CD4-positive, alpha-beta memory T cell (primary cell): ENCODE results near the gene ZNF865. TPM values are rescaled to one million over a fixed set of nuclear protein-coding genes. Genes with fewer than 3 reads are reported as not detected.

Experiments used
- CTCF ChIA-PET: fragments of 350-600 bp; sonication (Branson Sonifier 250); formaldehyde crosslinking; loops from one replicate; lab custom pipeline; 2021; ENCODE audit warnings: inconsistent platforms; ENCODE audit not compliant: partially characterized antibody; lab: Charles Lee
- POLR2A ChIA-PET: fragments of 350-600 bp; sonication (Branson Sonifier 250); formaldehyde crosslinking; loops from one replicate; lab custom pipeline; 2021; ENCODE audit not compliant: partially characterized antibody; lab: Charles Lee
- DNase-seq, 5 donors: peaks; one replicate each; pipeline versions ENCODE4 v3.0.0 to v3.0.0-alpha.2; 2020 to 2022; ENCODE audit warnings: mixed read lengths in 1 of 5
- H3K27ac ChIP-seq: one replicate; pipeline ENCODE4 v1.7.0; 2013; ENCODE audit warnings: low read depth, low read length
- H3K27me3 ChIP-seq: 2 replicates; pipeline ENCODE4 v1.7.0; 2013; ENCODE audit warnings: mild to moderate bottlenecking, low read length, moderate library complexity; ENCODE audit not compliant: insufficient read depth
- H3K36me3 ChIP-seq: 2 replicates; pipeline ENCODE4 v1.7.0; 2013; ENCODE audit warnings: mild to moderate bottlenecking, low read length, moderate library complexity; ENCODE audit not compliant: insufficient read depth
- H3K4me1 ChIP-seq: 2 replicates; pipeline ENCODE4 v1.7.0; 2013; ENCODE audit warnings: mild to moderate bottlenecking, low read length, moderate library complexity; ENCODE audit not compliant: insufficient read depth
- H3K4me3 ChIP-seq, 2 donors: one replicate each; pipeline ENCODE4 v1.7.0; 2013; ENCODE audit warnings: low read length in 2 of 2, mild to moderate bottlenecking in 1 of 2
- H3K9me3 ChIP-seq, 2 donors: one replicate each; pipeline ENCODE4 v1.7.0; 2013; ENCODE audit warnings: low read length in 2 of 2, control low read depth in 1 of 2; ENCODE audit not compliant: control insufficient read depth in 1 of 2
- H3K27ac Mint-ChIP-seq, 7 donors: one replicate each; pipeline ENCODE4 v1.8.0; 2020 to 2021; ENCODE audit warnings: mixed read lengths in 7 of 7, mild to moderate bottlenecking in 6 of 7, inconsistent platforms in 3 of 7, moderate library complexity in 3 of 7
- H3K27me3 Mint-ChIP-seq, 2 donors: one replicate each; pipeline ENCODE4 v1.8.0; 2020 to 2021; ENCODE audit warnings: mixed read lengths in 2 of 2
- H3K36me3 Mint-ChIP-seq, 2 donors: one replicate each; pipeline ENCODE4 v1.8.0; 2020 to 2021; ENCODE audit warnings: mixed read lengths in 2 of 2, inconsistent platforms in 1 of 2, mild to moderate bottlenecking in 1 of 2
- H3K4me1 Mint-ChIP-seq, 4 donors: one replicate each; pipeline ENCODE4 v1.8.0; 2020 to 2021; ENCODE audit warnings: mixed read lengths in 4 of 4, mild to moderate bottlenecking in 1 of 4
- H3K4me3 Mint-ChIP-seq, 8 donors: one replicate each; pipeline ENCODE4 v1.8.0; 2020 to 2021; ENCODE audit warnings: mixed read lengths in 8 of 8, mild to moderate bottlenecking in 7 of 8, moderate library complexity in 6 of 8, inconsistent platforms in 3 of 8
- H3K9me3 Mint-ChIP-seq, 8 donors: one replicate each; pipeline ENCODE4 v1.8.0; 2020 to 2021; ENCODE audit warnings: mixed read lengths in 8 of 8, mild to moderate bottlenecking in 5 of 8, inconsistent platforms in 3 of 8, moderate library complexity in 1 of 8
- intact Hi-C: fragments of 100-400 bp; cut with micrococcal nuclease; formaldehyde crosslinking; loops from one replicate; pipeline ENCODE4 v1.15.1; 2023
- polyA plus RNA-seq, 2 donors: library from polyadenylated mRNA; unstranded; fragments of 300-500 nt; fragmentation: Illumina TruSeq; gene quantifications; one replicate each; pipeline ENCODE4 v1.2.3, GENCODE V29; 2021
- total RNA-seq, 2 experiments: library from RNA; stranded (reverse); gene quantifications; one replicate each; pipeline ENCODE4 v1.2.3, GENCODE V29; 2021

Gene ZNF865
- total and polyA plus RNA-seq, 4 experiments from 2014 or later, result 0.30 to 20.9 (median 20.3) TPM; not detected in 1

GRCh38 chr19:55642153-55643002, 36.9 kb downstream of the ZNF865 start:
- Mint-ChIP-seq H3K4me1 (peaks cover 35 to 67% (median 51%) of the 10 kb centered on the region in 4 donors), H3K9me3 (peaks cover 0 to 1% (median 0%) of the 10 kb centered on the region in 8 donors), H3K36me3 (peaks cover 14 to 23% of the 10 kb centered on the region in 2 donors), H3K27ac (peak overlapping the region; percentile 90 to 99 (median 95)), H3K27me3 (no peaks in the 10 kb centered on the region), H3K4me3 (peak overlapping the region; percentile 86 to 96 (median 92))
- intact Hi-C loops, result loop anchor here (1.0 to 5.0 kb wide), 6 partner anchors 7 to 525 kb away; partner anchors contain the start of genes EPN1, PPP1R12C, UBE2S and ZNF865
- CTCF ChIA-PET, result interaction anchor here (0.6 to 1.9 kb wide), 6 partner anchors 9 to 16 kb away, joined by 3 to 10 read pairs (median 4); no protein-coding TSS in a partner anchor
- Histone ChIP-seq H3K36me3 (peaks cover 7% of the 10 kb centered on the region), H3K9me3 (no peaks in the 10 kb centered on the region), H3K4me1 (peaks cover 47% of the 10 kb centered on the region), H3K4me3 (peak overlapping the region; percentile 78 to 83), H3K27me3 (no peaks in the 10 kb centered on the region), H3K27ac (peak overlapping the region; percentile 69)
- POLR2A ChIA-PET, result interaction anchor here (0.9 to 4.0 kb wide), 18 partner anchors 9 to 1453 kb away, joined by 3 to 84 read pairs (median 4); partner anchors contain the start of genes FIZ1, HSPBP1, MBOAT7 and PPP6R1
- DNase-seq, result no peak

DNA sequence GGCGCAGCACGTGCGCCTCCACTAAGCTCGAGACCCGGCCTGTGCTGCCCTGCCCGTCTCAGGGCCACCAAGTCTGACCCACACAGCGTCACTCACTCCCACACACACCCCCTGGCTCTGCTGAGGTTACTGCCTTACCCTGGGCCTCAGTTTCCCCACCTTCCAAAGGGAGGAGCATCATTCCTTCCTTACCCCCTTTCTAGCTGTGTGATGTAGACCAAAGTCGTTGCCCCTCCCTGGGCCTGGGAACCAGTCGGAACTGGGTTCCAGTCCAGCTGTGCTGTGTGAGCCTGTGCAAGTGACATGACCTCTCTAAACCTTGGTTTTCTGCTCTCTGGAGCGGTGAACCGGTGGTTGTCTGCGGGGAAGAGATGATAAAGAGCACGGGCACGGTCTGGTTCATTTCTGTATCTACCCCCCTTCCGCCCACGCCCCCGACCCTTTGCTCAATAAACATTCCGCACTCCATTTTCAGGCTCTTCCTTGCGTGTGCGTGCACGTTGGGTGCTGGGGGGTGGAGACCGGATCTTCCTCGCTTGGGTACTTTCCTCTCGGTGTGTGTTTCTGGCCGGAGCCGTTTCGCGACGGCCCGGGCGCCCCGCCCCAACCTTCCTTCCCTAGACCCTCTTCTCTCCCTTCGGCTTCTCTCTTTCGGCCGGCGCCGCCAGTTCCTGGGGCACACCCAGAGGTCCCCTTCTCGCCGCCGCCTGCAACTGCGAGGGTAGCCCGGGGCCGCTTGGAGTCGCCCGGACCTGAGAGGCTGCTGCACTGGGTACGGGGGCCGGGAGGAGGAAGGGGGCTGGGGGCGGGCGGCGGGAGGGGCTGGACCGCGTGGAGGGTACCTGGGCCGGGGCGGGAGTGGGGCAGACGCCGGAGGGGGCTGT, 37.8 kb downstream of the ZNF865 start, which contains the start of gene ZNF581:
TSS of gene ZNF581 (plus strand) at position 647 of the 884 bp plus-strand sequence. CDS start 923 bp downstream, outside the sequence.
- CTCF ChIA-PET, result interaction anchor here (1.0 to 1.9 kb wide), 3 partner anchors 10 to 17 kb away, joined by 3 to 10 read pairs (median 6); no protein-coding TSS in a partner anchor
- intact Hi-C loops, result loop anchor here (1.0 to 5.0 kb wide), 6 partner anchors 8 to 526 kb away; partner anchors contain the start of genes EPN1, PPP1R12C, UBE2S and ZNF865
- Histone ChIP-seq H3K9me3 (no peaks in the 10 kb centered on the region), H3K4me3 (peak within 1 kb of the TSS; percentile 53 to 83), H3K4me1 (peaks cover 46% of the 10 kb centered on the region), H3K27ac (peak within 1 kb of the TSS; percentile 69), H3K27me3 (no peaks in the 10 kb centered on the region), H3K36me3 (peaks cover 7% of the 10 kb centered on the region)
- H3K27ac Mint-ChIP-seq, result peak within 1 kb of the TSS; percentile 87 to 99 (median 94)
- peaks cover 9 to 17% of the 10 kb centered on the region in 2 donors for H3K36me3 Mint-ChIP-seq
- peak within 1 kb of the TSS; percentile 86 to 96 (median 92) for H3K4me3 Mint-ChIP-seq
- H3K9me3 Mint-ChIP-seq, result peaks cover 0 to 1% (median 0%) of the 10 kb centered on the region in 8 donors
- peak; percentile 77 to 85 (median 79) for DNase-seq
- POLR2A ChIA-PET, result interaction anchor here (0.9 to 4.0 kb wide), 18 partner anchors 9 to 1454 kb away, joined by 3 to 84 read pairs (median 4); partner anchors contain the start of genes FIZ1, HSPBP1, MBOAT7 and PPP6R1
- H3K27me3 Mint-ChIP-seq, result no peaks in the 10 kb centered on the region
- H3K4me1 Mint-ChIP-seq, result peaks cover 30 to 63% (median 47%) of the 10 kb centered on the region in 4 donors

GRCh38 chr19:55643887-55644176, 38.4 kb downstream of the ZNF865 start:
- peak overlapping the region; percentile 83 to 96 (median 92) for H3K4me3 Mint-ChIP-seq
- CTCF ChIA-PET, result interaction anchor here (4.1 kb wide), 1 partner anchor 12 kb away, joined by 36 read pairs; no protein-coding TSS in a partner anchor
- H3K27me3 Mint-ChIP-seq, result no peaks in the 10 kb centered on the region
- H3K27me3 ChIP-seq, result no peaks in the 10 kb centered on the region
- H3K9me3 Mint-ChIP-seq, result peaks cover 0 to 1% (median 0%) of the 10 kb centered on the region in 8 donors
- H3K36me3 Mint-ChIP-seq, result peaks cover 9 to 17% of the 10 kb centered on the region in 2 donors
- peak overlapping the region; percentile 69 for H3K27ac ChIP-seq
- peaks cover 29 to 61% (median 45%) of the 10 kb centered on the region in 4 donors for H3K4me1 Mint-ChIP-seq
- POLR2A ChIA-PET, result interaction anchor here (2.1 to 4.0 kb wide), 3 partner anchors 10 to 44 kb away, joined by 23 to 84 read pairs (median 51); partner anchors contain the start of genes FIZ1, U2AF2 and ZNF524
- peaks cover 52% of the 10 kb centered on the region for H3K4me1 ChIP-seq
- peak overlapping the region; percentile 73 to 93 (median 89) for H3K27ac Mint-ChIP-seq
- intact Hi-C loops, result loop anchor here (1.0 to 5.0 kb wide), 6 partner anchors 9 to 527 kb away; partner anchors contain the start of genes EPN1, PPP1R12C, UBE2S and ZNF865
- DNase-seq, result no peak
- H3K4me3 ChIP-seq, result peak overlapping the region; percentile 52 to 83
- peaks cover 7% of the 10 kb centered on the region for H3K36me3 ChIP-seq
- H3K9me3 ChIP-seq, result no peaks in the 10 kb centered on the region

- peak overlapping the region; percentile 73 to 93 (median 89) for H3K27ac Mint-ChIP-seq
- H3K9me3 Mint-ChIP-seq, result peaks cover 0 to 1% (median 0%) of the 10 kb centered on the region in 8 donors
- H3K36me3 ChIP-seq, result peaks cover 7% of the 10 kb centered on the region
- H3K9me3 ChIP-seq, result no peaks in the 10 kb centered on the region
- peaks cover 4 to 13% of the 10 kb centered on the region in 2 donors for H3K36me3 Mint-ChIP-seq
- H3K4me3 Mint-ChIP-seq, result peak overlapping the region; percentile 83 to 96 (median 92)
- ChIA-PET POLR2A (interaction anchor here (3.7 to 4.0 kb wide), 2 partner anchors 11 kb away, joined by 51 to 84 read pairs; partner anchors contain the start of gene U2AF2), CTCF (interaction anchor here (4.1 kb wide), 1 partner anchor 12 kb away, joined by 36 read pairs; no protein-coding TSS in a partner anchor)
- H3K4me1 ChIP-seq, result peaks cover 54% of the 10 kb centered on the region
- intact Hi-C loops, result loop anchor here (5.0 kb wide), 3 partner anchors 37 to 527 kb away; partner anchors contain the start of genes PPP1R12C, UBE2S and ZNF865
- H3K27me3 ChIP-seq, result no peaks in the 10 kb centered on the region
- H3K4me3 ChIP-seq, result peak overlapping the region; percentile 52 to 83
- H3K27ac ChIP-seq, result peak overlapping the region; percentile 69
- peak in 1 of 5 donors; percentile 30 for DNase-seq
- peaks cover 26 to 56% (median 41%) of the 10 kb centered on the region in 4 donors for H3K4me1 Mint-ChIP-seq
- H3K27me3 Mint-ChIP-seq, result no peaks in the 10 kb centered on the region
Measured at GRCh38 chr19:55644191-55644833, 38.9 kb downstream of the ZNF865 start.

DNA sequence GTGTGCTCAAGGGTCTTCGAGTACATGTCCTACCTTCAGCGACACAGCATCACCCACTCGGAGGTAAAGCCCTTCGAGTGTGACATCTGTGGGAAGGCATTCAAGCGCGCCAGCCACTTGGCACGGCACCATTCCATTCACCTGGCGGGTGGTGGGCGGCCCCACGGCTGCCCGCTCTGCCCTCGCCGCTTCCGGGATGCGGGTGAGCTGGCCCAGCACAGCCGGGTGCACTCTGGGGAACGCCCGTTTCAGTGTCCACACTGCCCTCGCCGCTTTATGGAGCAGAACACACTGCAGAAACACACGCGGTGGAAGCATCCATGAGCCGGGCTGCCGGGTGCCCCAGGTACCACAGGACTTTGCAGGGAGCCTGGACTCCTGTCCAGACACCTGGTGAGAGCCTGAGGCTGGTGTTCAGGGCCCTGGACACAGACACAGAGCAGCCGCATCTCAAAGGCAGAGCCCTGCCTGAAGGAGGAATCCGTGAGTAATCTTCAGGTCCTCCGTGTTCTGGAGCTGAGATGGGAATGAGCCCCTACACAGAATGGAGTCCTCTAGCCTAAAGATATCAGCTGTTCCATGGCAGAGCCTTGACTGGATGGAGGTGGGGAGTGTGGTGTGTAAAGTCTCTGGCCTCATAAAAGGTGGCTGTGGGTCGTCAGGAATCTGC, 39.5 kb downstream of the ZNF865 start:
- Mint-ChIP-seq H3K27me3 (no peaks in the 10 kb centered on the region), H3K4me3 (peak overlapping the region; percentile 69 to 96 (median 92)), H3K4me1 (peaks cover 25 to 59% (median 42%) of the 10 kb centered on the region in 4 donors), H3K9me3 (peaks cover 0 to 1% (median 0%) of the 10 kb centered on the region in 8 donors), H3K36me3 (peaks cover 4 to 13% of the 10 kb centered on the region in 2 donors), H3K27ac (peak overlapping the region in 5 of 7 donors; percentile 57 to 90 (median 68))
- ChIA-PET CTCF (interaction anchor here (1.6 to 4.1 kb wide), 3 partner anchors 13 to 177 kb away, joined by 5 to 36 read pairs (median 6); no protein-coding TSS in a partner anchor), POLR2A (interaction anchor here (3.7 to 4.0 kb wide), 2 partner anchors 10 to 11 kb away, joined by 51 to 84 read pairs; partner anchors contain the start of gene U2AF2)
- peak in 1 of 5 donors; percentile 31 for DNase-seq
- H3K36me3 ChIP-seq, result peaks cover 7% of the 10 kb centered on the region
- H3K4me1 ChIP-seq, result peaks cover 50% of the 10 kb centered on the region
- H3K27me3 ChIP-seq, result no peaks in the 10 kb centered on the region
- no peak overlapping the region for H3K4me3 ChIP-seq
- no peak overlapping the region for H3K27ac ChIP-seq
- intact Hi-C loops, result loop anchor here (5.0 kb wide), 3 partner anchors 38 to 528 kb away; partner anchors contain the start of genes PPP1R12C, UBE2S and ZNF865
- no peaks in the 10 kb centered on the region for H3K9me3 ChIP-seq
